ENCODE data around the gene HERPUD2.
A peak's percentile ranks its signal among the peaks of the same experiment; 100 is the strongest.
"Not testable (repeated sequence)": the region's sequence is repeated elsewhere in the genome, so short reads cannot be mapped to it uniquely, and the experiment has no call there.

Gene HERPUD2

DNA sequence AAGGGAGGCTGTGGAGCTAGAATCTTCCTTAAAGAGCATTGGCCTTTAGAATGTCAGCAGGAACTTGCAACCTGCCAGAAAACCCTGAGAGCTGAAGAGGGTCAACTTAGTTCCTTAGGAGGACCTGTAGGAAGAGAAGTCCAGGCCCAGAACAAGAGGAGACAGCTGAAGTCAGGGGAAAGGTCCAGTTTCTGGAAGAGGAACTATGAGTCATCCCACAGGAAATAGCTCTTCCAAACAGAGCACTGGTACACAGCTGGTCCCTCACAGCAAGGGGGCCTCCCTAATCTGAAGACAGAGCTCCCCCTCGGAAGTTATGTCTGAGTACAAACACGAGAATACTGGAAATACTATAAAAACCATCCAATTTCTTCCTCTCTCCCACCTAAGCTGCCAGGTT is 98.9 kb downstream of the HERPUD2 start:
- DNase-seq (ENCODE audit: low read depth): no peak
- TF ChIP-seq, protein P1, sequence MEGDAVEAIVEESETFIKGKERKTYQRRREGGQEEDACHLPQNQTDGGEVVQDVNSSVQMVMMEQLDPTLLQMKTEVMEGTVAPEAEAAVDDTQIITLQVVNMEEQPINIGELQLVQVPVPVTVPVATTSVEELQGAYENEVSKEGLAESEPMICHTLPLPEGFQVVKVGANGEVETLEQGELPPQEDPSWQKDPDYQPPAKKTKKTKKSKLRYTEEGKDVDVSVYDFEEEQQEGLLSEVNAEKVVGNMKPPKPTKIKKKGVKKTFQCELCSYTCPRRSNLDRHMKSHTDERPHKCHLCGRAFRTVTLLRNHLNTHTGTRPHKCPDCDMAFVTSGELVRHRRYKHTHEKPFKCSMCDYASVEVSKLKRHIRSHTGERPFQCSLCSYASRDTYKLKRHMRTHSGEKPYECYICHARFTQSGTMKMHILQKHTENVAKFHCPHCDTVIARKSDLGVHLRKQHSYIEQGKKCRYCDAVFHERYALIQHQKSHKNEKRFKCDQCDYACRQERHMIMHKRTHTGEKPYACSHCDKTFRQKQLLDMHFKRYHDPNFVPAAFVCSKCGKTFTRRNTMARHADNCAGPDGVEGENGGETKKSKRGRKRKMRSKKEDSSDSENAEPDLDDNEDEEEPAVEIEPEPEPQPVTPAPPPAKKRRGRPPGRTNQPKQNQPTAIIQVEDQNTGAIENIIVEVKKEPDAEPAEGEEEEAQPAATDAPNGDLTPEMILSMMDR (conservative IDR thresholded peaks at IDR 0.05; ENCODE audit: low read depth, low read length): no peak
- H3K4me3 ChIP-seq (ENCODE audit: low read length): no peak overlapping the region

DNA sequence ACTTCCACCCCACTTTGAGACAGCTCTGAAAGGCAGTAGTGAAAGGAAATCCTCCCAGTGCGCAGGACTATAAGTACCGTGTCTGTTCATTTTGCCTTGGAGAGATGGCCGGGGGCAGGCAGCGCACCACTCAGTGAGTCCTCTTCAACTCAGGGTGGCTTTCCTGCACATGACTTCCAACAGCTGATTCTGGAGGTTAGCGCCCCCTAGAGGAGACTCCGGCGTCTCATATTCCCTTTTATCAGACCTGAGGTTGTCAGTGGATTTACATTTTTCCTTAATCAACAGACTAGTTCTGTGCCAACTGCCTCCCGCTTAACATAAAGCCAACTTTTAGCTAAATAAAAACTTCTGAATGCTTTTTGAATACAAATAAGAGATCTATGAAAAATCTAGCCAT is 101.0 kb downstream of the HERPUD2 start:
- TF ChIP-seq, protein P1 (conservative IDR thresholded peaks at IDR 0.05; ENCODE audit: low read depth, low read length): peak; percentile 47
- no peak overlapping the region for H3K4me3 ChIP-seq (ENCODE audit: low read length)
- no peak for DNase-seq (ENCODE audit: low read depth)

DNA sequence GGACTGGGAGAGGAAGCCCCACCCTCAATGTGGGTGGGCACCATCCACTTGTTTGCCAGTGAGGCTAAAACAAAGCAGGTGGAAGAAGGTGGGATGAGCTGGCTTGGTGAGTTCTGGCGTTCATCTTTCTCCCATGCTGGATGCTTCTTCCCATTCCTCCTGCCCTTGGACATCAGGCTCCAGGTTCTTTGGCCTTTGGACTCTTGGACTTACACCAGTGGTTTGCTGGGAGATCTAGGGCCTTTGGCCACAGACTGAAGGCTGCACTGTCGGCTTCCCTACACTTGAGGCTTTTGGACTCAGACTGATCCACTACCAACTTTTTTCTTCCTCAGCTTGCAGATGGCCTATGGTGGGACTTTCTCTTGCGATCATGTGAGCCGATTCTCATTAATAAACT is 106.3 kb downstream of the HERPUD2 start:
- no peak overlapping the region for H3K4me3 ChIP-seq (ENCODE audit: low read length)
- DNase-seq (ENCODE audit: low read depth): no peak
- TF ChIP-seq, protein P1 (conservative IDR thresholded peaks at IDR 0.05; ENCODE audit: low read depth, low read length): no peak

DNA sequence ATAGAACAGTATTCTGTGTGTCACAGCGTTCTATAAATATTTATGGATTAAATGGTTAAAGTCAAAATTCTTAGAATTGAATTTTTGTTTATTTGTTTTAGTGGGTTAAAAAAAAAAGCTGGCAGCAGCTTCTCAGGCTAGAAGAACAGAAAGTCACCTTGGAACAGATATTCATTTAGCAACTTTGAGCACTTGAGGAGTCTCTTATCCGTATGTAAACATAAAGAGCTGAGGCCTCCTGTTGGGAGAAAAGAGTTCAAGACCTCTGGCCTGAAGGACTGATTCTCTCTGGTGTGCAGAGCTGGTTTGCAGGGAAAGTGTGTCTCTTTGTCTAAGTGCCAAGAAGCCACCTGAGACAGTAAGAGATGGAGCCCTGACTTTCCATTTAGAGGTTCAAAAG is 109.9 kb downstream of the HERPUD2 start:
- DNase-seq (ENCODE audit: low read depth): no peak
- no peak overlapping the region for H3K4me3 ChIP-seq (ENCODE audit: low read length)
- TF ChIP-seq, protein P1 (conservative IDR thresholded peaks at IDR 0.05; ENCODE audit: low read depth, low read length): no peak

DNA sequence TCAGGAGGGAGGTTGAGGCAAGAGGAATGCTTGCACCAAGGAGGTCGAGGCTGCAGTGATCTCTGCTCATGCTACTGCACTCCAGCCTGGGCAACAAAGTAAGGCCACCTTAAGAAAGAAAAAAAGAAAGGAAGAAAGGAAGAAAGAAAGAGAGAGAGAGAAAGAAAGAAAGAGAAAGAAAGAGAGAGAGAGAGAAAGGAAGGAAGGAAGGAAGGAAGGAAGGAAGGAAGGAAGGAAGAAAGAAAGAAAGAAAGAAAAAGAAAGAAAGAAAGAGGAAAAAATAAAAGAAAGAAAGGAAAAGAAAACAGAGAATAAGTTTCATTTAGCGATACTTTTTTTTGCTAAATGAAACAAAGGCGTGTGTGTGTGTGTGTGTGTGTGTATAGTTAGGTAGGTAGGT is 110.4 kb downstream of the HERPUD2 start:
- not testable (repeated sequence) for DNase-seq (ENCODE audit: low read depth); H3K4me3 ChIP-seq (ENCODE audit: low read length)

All from retinal pigment epithelial cell (primary cell).